VCaP (cell line): ENCODE data around the gene SND1.

Experiments
- H3K27ac ChIP-seq: fragments of 450-650 bp; 2 replicates; pipeline ENCODE4 v1.5.1; 2017
- CTCF ChIP-seq: fragments of 450-650 bp; conservative IDR thresholded peaks from 2 replicates; pipeline ENCODE4 v1.5.1; 2017; ENCODE audit warnings: mild to moderate bottlenecking, moderate library complexity

SND1 gene

GRCh38 chr7:128098629-128099028 is 446.6 kb downstream of the SND1 start:
- TF ChIP-seq CTCF, result no peak
- no peak overlapping the region for H3K27ac ChIP-seq

- TF ChIP-seq CTCF, result no peak
- H3K27ac ChIP-seq, result no peak overlapping the region
Measured at GRCh38 chr7:128099204-128099671, 447.2 kb downstream of the SND1 start.

GRCh38 chr7:128100225-128100948 is 448.4 kb downstream of the SND1 start:
- no peak overlapping the region for H3K27ac ChIP-seq

GRCh38 chr7:128100949-128101713 is 449.1 kb downstream of the SND1 start:
- no peak for TF ChIP-seq CTCF
- no peak overlapping the region for H3K27ac ChIP-seq

More at GRCh38 chr7:128100225-128100948, 448.4 kb downstream of the SND1 start:
- no peak for TF ChIP-seq CTCF

GRCh38 chr7:128102490-128103291 is 450.7 kb downstream of the SND1 start:
- TF ChIP-seq CTCF, result no peak
- no peak overlapping the region for H3K27ac ChIP-seq

GRCh38 chr7:128103498-128104107 is 451.6 kb downstream of the SND1 start:
- no peak for TF ChIP-seq CTCF
- H3K27ac ChIP-seq, result no peak overlapping the region
